Measurements from ENCODE around the gene KRTAP3-1. TPM values are rescaled to one million over a fixed set of nuclear protein-coding genes. Genes with fewer than 3 reads are reported as not detected.

The KRTAP3-1 gene
- total and polyA plus RNA-seq, 2 donors (not counting 3 experiments of a cell fraction or from before 2014, with no cell fraction given), result not detected

GRCh38 chr17:41026715-41027471, 18.0 kb upstream of the KRTAP3-1 start, which contains the start of gene KRTAP1-5:
TSS of gene KRTAP1-5 (minus strand) at chr17:41027208. CDS start at chr17:41027155, 53 bp downstream.
- CTCF ChIA-PET, result no interaction called here
- no TSS peak for BruUV-seq (replicated peaks)

GRCh38 chr17:41024697-41025096, 15.8 kb upstream of the KRTAP3-1 start:
- Histone ChIP-seq H3K9me3 (replicated peaks; ENCODE audit: control insufficient read depth, insufficient read depth, low read length) (no peaks in the 10 kb centered on the region), H3K9me1 (replicated peaks; ENCODE audit: control insufficient read depth, extremely low read depth, insufficient read depth, low read length) (no peaks in the 10 kb centered on the region), H3K27ac (ENCODE audit: insufficient read depth, low read depth, low read length) (no peak overlapping the region), H3K27me3 (ENCODE audit: control insufficient read depth in 2 of 2, insufficient read depth in 2 of 2, low read length in 2 of 2) (peaks cover 0 to 2% of the 10 kb centered on the region in 2 experiments), H3K4me2 (ENCODE audit: insufficient read depth, low read length) (no peak overlapping the region), H3K4me3 (replicated peaks in 1 of 3; ENCODE audit: insufficient read depth in 1 of 3, low read depth in 1 of 3, low read length in 3 of 3) (no peak overlapping the region), H3K79me2 (ENCODE audit: control insufficient read depth, insufficient read depth, low read length) (no peaks in the 10 kb centered on the region), H2AFZ (ENCODE audit: low read depth, low read length) (no peak overlapping the region), H3K9ac (replicated peaks; ENCODE audit: extremely low read depth, insufficient read depth, low read length) (no peak overlapping the region), H3K36me3 (ENCODE audit: control insufficient read depth in 2 of 2, extremely low read depth in 1 of 2, insufficient read depth in 2 of 2, low read length in 2 of 2) (no peaks in the 10 kb centered on the region), H4K20me1 (replicated peaks; ENCODE audit: control insufficient read depth, extremely low read depth, insufficient read depth, low read length) (no peaks in the 10 kb centered on the region), H3K4me1 (ENCODE audit: control insufficient read depth, extremely low read depth, insufficient read depth, low read length) (no peaks in the 10 kb centered on the region)
- dilution Hi-C loops (cut with MboI; ENCODE audit: extremely low pct_ligation_motif_present, low sequenced_read_pairs), result no loop called here
- FAIRE-seq (no peak), DNase-seq (ENCODE audit: low read depth, low spot score) (no peak)
- intact Hi-C loops (cut with micrococcal nuclease), result loop anchor here (10.0 kb wide), 1 partner anchor 750 kb away; no protein-coding TSS in a partner anchor
- no TSS peak for BruUV-seq (replicated peaks)
- ChIA-PET POLR2A (no interaction called here), CTCF (no interaction called here)
- TF ChIP-seq CTCF (IDR thresholded peaks at IDR 0.05; ENCODE audit: extremely low read depth in 1 of 2, insufficient read depth in 1 of 2, low read depth in 1 of 2, low read length in 2 of 2) (no peak), EZH2 (IDR thresholded peaks at IDR 0.05; ENCODE audit: borderline replicate concordance, low read depth, low read length, severe bottlenecking) (no peak), MAX (IDR thresholded peaks at IDR 0.05; ENCODE audit: insufficient read depth, insufficient read length) (no peak), JUN (IDR thresholded peaks at IDR 0.05; ENCODE audit: borderline replicate concordance, insufficient read depth, insufficient read length, low read depth) (no peak), FOS (IDR thresholded peaks at IDR 0.05; ENCODE audit: borderline replicate concordance, insufficient read depth, low read length) (no peak), GATA2 (IDR thresholded peaks at IDR 0.05; ENCODE audit: insufficient read depth, insufficient read length, low read depth, low read length) (no peak)

More at GRCh38 chr17:41026715-41027471, 18.0 kb upstream of the KRTAP3-1 start, which contains the start of gene KRTAP1-5:
- Histone ChIP-seq H2AFZ (ENCODE audit: low read depth, low read length) (no peak within 1 kb of the TSS), H3K27ac (ENCODE audit: insufficient read depth, low read depth, low read length) (no peak within 1 kb of the TSS), H3K79me2 (ENCODE audit: control insufficient read depth, insufficient read depth, low read length) (no peaks in the 10 kb centered on the region), H3K4me1 (ENCODE audit: control insufficient read depth, extremely low read depth, insufficient read depth, low read length) (no peaks in the 10 kb centered on the region), H3K9me3 (replicated peaks; ENCODE audit: control insufficient read depth, insufficient read depth, low read length) (no peaks in the 10 kb centered on the region), H3K9me1 (replicated peaks; ENCODE audit: control insufficient read depth, extremely low read depth, insufficient read depth, low read length) (no peaks in the 10 kb centered on the region), H4K20me1 (replicated peaks; ENCODE audit: control insufficient read depth, extremely low read depth, insufficient read depth, low read length) (no peaks in the 10 kb centered on the region), H3K36me3 (ENCODE audit: control insufficient read depth in 2 of 2, extremely low read depth in 1 of 2, insufficient read depth in 2 of 2, low read length in 2 of 2) (no peaks in the 10 kb centered on the region), H3K4me3 (replicated peaks in 1 of 3; ENCODE audit: insufficient read depth in 1 of 3, low read depth in 1 of 3, low read length in 3 of 3) (no peak within 1 kb of the TSS), H3K27me3 (ENCODE audit: control insufficient read depth in 2 of 2, insufficient read depth in 2 of 2, low read length in 2 of 2) (peaks cover 2 to 4% of the 10 kb centered on the region in 2 experiments), H3K4me2 (ENCODE audit: insufficient read depth, low read length) (no peak within 1 kb of the TSS), H3K9ac (replicated peaks; ENCODE audit: extremely low read depth, insufficient read depth, low read length) (no peak within 1 kb of the TSS)
- dilution Hi-C loops (cut with MboI; ENCODE audit: extremely low pct_ligation_motif_present, low sequenced_read_pairs) (no loop called here), intact Hi-C loops (cut with micrococcal nuclease) (loop anchor here (10.0 kb wide), 1 partner anchor 752 kb away; no protein-coding TSS in a partner anchor)
- POLR2A ChIA-PET, result no interaction called here
- DNase-seq (ENCODE audit: low read depth, low spot score) (no peak), FAIRE-seq (no peak)
- no peak for TF ChIP-seq POLR2A (IDR thresholded peaks at IDR 0.05; ENCODE audit: low read depth, low read length)
